OCI-LY1 (cell line): ENCODE data around the gene FTCD.

ENCODE experiments used
- EZH2 ChIP-seq: fragments of 200-600 bp; sonication (generic), shearing (Covaris generic); IDR thresholded peaks from 2 replicates; pipeline ENCODE4 v1.8.0; 2017; ENCODE audit warnings: borderline replicate concordance, mixed run types, mild to moderate bottlenecking, antibody characterized with exemption, low read length, moderate library complexity, mixed read lengths
- TF ChIP-seq, protein P1 (sequence below): fragments of 200-600 bp; sonication (generic), shearing (Covaris generic); IDR thresholded peaks from 2 replicates; pipeline ENCODE4 v1.5.1; 2017; ENCODE audit warnings: mild to moderate bottlenecking, antibody characterized with exemption, low read length, moderate library complexity, mixed read lengths

GRCh38 chr21:46189959-46190490 lies 34.6 kb upstream of the FTCD start:
- TF ChIP-seq, protein P1, sequence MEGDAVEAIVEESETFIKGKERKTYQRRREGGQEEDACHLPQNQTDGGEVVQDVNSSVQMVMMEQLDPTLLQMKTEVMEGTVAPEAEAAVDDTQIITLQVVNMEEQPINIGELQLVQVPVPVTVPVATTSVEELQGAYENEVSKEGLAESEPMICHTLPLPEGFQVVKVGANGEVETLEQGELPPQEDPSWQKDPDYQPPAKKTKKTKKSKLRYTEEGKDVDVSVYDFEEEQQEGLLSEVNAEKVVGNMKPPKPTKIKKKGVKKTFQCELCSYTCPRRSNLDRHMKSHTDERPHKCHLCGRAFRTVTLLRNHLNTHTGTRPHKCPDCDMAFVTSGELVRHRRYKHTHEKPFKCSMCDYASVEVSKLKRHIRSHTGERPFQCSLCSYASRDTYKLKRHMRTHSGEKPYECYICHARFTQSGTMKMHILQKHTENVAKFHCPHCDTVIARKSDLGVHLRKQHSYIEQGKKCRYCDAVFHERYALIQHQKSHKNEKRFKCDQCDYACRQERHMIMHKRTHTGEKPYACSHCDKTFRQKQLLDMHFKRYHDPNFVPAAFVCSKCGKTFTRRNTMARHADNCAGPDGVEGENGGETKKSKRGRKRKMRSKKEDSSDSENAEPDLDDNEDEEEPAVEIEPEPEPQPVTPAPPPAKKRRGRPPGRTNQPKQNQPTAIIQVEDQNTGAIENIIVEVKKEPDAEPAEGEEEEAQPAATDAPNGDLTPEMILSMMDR = no peak
- no peak for TF ChIP-seq EZH2
